ENCODE measurements around the gene CELSR1.
A peak's percentile ranks its signal among the peaks of the same experiment; 100 is the strongest.

The CELSR1 gene

DNA sequence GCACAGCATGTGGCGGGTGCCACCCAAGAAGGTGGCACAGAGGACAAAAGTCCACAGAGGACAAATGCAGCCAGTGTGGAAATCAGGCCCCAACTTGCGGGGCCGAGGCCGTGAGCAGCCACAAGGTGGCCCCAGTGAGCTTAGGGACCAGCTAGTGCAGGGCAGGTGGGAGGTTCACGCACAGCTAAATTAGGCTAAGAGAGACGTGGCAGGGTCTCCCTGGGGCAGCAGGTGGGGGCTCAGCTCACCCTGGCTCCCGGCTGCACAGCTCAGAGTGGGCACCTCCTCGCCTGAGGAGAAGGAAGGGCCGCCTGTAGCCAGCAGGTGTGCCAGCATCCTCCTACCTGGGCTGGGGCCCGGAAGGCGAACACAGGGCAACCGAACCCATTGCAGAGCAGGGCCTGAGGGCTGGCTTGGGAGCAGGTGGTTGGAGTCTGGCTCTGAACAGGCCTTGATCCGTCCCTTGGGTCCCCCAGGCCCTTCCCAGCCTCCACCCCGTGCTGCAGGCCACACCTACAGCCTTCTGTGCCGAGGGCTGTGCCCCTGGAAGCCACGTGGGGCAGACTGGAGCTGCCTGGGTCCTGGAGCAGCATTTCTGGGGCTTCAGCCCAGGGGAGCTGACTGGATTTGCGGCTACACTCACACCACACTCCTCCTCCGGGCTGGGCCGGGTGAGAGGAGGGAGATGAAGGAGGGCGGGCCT lies 26.1 kb upstream of the CELSR1 start:
- no peak overlapping the region for H3K4me3 ChIP-seq (ENCODE audit: low read depth, low read length)
- TF ChIP-seq, protein P1, sequence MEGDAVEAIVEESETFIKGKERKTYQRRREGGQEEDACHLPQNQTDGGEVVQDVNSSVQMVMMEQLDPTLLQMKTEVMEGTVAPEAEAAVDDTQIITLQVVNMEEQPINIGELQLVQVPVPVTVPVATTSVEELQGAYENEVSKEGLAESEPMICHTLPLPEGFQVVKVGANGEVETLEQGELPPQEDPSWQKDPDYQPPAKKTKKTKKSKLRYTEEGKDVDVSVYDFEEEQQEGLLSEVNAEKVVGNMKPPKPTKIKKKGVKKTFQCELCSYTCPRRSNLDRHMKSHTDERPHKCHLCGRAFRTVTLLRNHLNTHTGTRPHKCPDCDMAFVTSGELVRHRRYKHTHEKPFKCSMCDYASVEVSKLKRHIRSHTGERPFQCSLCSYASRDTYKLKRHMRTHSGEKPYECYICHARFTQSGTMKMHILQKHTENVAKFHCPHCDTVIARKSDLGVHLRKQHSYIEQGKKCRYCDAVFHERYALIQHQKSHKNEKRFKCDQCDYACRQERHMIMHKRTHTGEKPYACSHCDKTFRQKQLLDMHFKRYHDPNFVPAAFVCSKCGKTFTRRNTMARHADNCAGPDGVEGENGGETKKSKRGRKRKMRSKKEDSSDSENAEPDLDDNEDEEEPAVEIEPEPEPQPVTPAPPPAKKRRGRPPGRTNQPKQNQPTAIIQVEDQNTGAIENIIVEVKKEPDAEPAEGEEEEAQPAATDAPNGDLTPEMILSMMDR (IDR thresholded peaks at IDR 0.05; ENCODE audit: low read depth, low read length, missing control alignments), result peak; percentile 84
- in situ Hi-C loops (cut with HindIII; ENCODE audit: low sequenced_read_pairs), result no loop called here
- no peak for DNase-seq (ENCODE audit: low read depth)

DNA sequence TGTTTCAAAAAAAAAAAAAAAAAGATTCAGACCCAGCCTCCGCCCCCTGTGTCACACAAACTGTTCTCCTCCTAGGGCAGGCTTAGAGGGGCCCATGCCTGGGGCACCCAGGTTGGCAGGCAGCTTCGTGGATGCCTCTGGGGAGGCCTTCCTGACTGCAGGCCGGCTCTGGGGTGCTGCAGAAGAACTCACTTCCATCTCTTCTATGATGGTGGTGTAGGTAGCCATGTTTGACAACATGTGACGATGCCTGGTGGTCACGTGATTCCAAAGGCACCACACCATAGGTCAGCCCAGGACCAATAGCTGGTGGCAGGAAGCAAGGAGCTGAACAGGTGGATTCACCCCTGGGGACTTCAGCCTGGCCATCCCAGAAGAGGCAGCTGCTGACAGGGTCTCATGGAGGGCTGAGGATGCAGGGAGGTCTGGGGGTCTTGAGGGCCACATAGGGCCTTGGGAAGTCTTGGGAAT lies 24.1 kb upstream of the CELSR1 start:
- in situ Hi-C loops (cut with HindIII; ENCODE audit: low sequenced_read_pairs), result no loop called here
- TF ChIP-seq, protein P1 (IDR thresholded peaks at IDR 0.05; ENCODE audit: low read depth, low read length, missing control alignments), result no peak
- DNase-seq (ENCODE audit: low read depth), result no peak
- no peak overlapping the region for H3K4me3 ChIP-seq (ENCODE audit: low read depth, low read length)

DNA sequence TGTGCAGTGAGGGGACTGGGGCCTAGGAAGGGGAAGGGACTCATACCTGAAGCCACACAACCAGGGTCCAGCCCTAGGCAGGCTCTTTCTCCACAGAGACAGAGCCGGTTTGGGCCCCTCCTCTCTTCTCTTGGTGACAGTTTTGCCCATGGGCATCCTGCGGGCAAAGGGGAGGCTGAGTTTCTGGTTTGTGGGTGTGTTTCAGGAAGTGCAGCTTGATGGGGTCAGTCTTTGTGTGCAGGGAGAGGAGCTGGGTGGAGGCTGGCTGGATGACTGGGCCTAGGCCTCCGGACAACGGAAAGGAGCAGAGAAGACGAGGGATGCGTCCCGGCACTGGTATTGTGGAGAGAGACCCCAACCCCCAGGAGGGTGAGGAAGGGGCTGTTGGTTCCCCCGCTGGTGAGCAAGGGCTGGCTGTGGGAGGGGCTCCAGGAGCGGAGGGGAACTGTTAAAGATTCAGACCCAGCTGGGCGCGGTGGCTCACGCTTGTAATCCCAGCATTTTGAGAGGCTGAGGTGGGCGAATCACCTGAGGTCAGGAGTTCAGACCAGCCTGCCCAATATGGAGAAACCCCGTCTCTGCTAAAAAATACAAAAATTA lies 23.4 kb upstream of the CELSR1 start:
- no peak overlapping the region for H3K4me3 ChIP-seq (ENCODE audit: low read depth, low read length)
- TF ChIP-seq, protein P1 (IDR thresholded peaks at IDR 0.05; ENCODE audit: low read depth, low read length, missing control alignments), result no peak
- no peak for DNase-seq (ENCODE audit: low read depth)
- in situ Hi-C loops (cut with HindIII; ENCODE audit: low sequenced_read_pairs), result no loop called here

DNA sequence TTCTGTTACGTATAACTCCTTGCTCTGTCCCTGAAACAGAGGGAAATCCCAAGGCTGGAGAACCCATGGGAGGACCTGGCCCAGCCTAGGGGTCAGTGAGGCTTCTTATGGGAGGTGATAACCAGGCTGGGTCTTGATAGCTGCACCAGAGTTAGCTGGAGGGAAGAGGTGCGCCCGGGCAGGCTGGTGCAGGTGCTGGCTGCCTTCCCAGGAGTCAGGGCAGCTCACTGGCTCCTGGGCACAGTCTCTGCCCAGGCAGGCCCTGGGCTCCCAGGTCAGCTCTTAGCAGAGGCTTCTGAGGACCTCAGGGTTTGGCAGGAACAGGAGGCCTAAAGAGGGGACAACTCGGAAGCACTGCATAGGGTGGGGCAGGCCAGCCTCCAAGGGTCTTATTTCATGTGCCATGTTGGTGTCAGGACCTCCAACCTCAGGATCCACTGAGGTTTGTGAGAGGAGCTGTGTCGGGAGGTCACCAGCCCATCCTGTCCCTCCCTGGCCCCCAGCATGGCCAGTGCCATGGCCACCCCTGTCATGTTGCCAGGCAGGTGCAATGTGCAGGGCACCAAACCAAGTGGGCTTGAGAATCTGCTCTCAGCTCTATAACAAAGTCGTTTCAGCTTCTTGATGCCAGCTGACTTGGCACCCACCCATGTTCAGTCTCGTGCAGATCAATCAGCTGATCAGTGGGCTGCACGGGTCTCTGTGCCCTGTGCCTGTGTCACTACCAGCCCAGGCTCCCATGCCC lies 20.5 kb upstream of the CELSR1 start:
- in situ Hi-C loops (cut with HindIII; ENCODE audit: low sequenced_read_pairs), result no loop called here

DNA sequence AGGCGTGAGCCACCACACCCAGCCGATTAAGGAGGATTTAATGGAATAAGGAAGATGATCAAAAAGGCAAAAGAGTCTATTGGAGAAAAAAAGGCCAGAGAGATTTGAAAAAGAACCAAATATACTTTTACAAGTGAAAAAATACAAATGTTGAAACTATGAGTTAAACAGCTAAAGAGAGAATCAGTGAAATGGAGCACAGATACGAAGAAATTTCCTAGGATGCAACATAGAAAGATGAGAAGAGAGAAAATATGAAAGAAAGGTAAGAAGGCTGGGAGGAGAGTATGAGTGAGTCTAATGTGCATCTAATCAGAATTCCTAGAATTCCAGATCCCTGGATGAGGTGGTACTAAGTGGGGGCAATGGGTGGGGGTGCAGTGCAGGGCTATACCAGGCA lies 19.4 kb upstream of the CELSR1 start:
- DNase-seq (ENCODE audit: low read depth), result no peak
- TF ChIP-seq, protein P1 (IDR thresholded peaks at IDR 0.05; ENCODE audit: low read depth, low read length, missing control alignments), result no peak
- H3K4me3 ChIP-seq (ENCODE audit: low read depth, low read length), result no peak overlapping the region
- in situ Hi-C loops (cut with HindIII; ENCODE audit: low sequenced_read_pairs), result no loop called here

More for the DNA sequence above, 20.5 kb upstream of the CELSR1 start:
- TF ChIP-seq, protein P1 (IDR thresholded peaks at IDR 0.05; ENCODE audit: low read depth, low read length, missing control alignments), result no peak
- DNase-seq (ENCODE audit: low read depth), result no peak
- H3K4me3 ChIP-seq (ENCODE audit: low read depth, low read length), result no peak overlapping the region

DNA sequence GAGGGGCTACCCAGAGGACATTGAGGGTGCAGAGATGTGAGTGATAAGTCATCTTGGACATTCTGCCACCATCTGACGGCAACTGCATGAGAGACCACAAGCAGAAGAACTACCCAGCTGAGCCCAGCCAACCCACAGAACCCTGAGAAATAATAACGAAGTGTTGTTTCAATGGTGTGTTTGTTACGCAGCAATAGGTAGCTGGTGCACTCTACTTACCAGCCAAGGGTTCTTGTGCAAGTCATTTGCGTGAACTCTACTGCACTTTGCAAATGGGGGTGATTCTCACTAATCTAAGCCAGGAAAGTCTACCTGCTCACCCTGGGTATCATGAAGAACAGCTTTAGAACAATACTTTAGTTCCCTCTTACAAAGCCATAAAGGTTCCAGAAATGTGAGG lies 15.8 kb upstream of the CELSR1 start:
- in situ Hi-C loops (cut with HindIII; ENCODE audit: low sequenced_read_pairs), result no loop called here
- H3K4me3 ChIP-seq (ENCODE audit: low read depth, low read length), result no peak overlapping the region
- no peak for DNase-seq (ENCODE audit: low read depth)
- TF ChIP-seq, protein P1 (IDR thresholded peaks at IDR 0.05; ENCODE audit: low read depth, low read length, missing control alignments), result no peak
